ENCODE measurements around the gene SHC2.
"Not testable (repeated sequence)": the region's sequence is repeated elsewhere in the genome, so short reads cannot be mapped to it uniquely, and the experiment has no call there.

SHC2 gene

DNA sequence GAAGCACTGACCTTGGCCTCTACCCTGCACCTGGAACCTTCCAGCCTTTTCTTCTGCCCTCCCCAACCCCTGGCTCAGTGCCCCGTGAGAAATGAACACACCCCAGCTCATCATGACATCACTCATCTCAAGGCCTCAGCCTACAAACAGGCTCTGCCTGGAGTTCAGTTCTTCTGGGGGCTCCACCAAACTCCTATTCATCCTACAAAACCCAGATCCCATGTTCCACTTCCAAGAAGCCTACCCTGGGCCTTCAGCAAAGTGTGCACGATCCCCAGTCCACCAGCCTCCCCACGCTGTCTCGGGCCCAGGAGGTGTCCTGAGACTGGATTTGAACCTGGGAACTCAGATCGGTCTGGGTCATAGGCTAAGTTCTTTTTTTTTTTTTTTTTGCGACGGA, 9.0 kb upstream of the SHC2 start:
- no peak for DNase-seq (ENCODE audit: low read depth)

- DNase-seq (ENCODE audit: low read depth) = no peak
These were observed 7.9 kb upstream of the SHC2 start for GRCh38 chr19:468587-469256.

DNA sequence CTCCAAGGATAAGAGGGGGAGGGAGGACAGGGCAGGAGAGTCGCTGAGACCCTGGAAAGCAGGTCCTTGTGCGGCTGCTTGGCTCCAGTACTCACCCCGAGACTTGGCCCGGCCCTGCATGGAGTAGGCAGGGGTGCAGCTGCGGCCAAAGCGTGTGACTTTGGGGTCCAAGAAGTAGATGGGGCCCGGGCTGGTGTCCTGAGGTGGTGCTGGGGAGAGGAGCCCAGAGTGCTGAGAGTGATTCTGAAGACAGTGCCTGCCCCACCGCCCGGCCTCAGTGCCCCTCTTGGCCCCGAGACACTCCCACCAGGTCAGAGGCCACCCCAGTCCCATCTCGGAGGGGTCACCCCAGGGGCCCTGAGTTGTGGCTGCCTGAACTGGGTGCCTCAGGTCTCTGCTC, 6.7 kb upstream of the SHC2 start:
- DNase-seq (ENCODE audit: low read depth) = no peak

GRCh38 chr19:465056-465816, 4.4 kb upstream of the SHC2 start:
- no peak for DNase-seq (ENCODE audit: low read depth)

GRCh38 chr19:464208-464545, 3.3 kb upstream of the SHC2 start:
- DNase-seq (ENCODE audit: low read depth) = no peak

DNA sequence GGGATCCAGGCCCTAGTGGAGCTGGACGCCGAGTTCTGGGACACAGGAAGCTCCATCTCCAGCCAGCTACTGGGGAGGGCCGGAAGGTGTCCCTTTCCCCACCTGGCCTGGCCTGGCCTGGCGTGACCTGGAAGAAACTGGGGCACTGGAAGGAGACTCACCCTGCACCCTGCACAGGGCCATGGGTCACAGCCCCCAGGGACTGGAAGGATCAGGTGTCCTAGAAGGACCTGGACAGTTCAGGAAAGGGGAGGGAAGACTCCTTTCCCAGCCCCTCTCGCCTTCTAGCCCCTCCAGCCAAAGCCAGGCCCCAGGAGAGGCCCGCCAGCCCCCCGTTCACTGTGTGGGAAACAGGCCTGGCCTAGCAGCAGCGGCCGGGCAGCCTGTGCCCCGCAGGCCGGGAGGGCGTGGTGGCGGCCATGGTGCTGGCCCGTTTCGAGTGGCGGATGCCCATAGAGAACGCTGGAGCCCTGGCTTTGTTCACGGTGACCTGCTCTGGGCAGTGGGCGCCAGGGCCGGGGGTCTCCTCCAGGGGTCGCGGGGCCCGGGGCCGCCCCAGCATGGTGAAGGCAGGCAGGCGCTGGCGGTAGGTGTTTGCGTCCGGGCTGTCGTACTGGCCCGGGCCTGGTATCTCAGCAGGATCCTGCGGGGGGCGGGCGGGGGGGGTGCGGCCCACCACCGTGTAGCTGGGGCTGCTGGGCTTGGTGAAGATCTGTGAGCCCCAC, 2.8 kb upstream of the SHC2 start:
- DNase-seq (ENCODE audit: low read depth) = no peak

DNA sequence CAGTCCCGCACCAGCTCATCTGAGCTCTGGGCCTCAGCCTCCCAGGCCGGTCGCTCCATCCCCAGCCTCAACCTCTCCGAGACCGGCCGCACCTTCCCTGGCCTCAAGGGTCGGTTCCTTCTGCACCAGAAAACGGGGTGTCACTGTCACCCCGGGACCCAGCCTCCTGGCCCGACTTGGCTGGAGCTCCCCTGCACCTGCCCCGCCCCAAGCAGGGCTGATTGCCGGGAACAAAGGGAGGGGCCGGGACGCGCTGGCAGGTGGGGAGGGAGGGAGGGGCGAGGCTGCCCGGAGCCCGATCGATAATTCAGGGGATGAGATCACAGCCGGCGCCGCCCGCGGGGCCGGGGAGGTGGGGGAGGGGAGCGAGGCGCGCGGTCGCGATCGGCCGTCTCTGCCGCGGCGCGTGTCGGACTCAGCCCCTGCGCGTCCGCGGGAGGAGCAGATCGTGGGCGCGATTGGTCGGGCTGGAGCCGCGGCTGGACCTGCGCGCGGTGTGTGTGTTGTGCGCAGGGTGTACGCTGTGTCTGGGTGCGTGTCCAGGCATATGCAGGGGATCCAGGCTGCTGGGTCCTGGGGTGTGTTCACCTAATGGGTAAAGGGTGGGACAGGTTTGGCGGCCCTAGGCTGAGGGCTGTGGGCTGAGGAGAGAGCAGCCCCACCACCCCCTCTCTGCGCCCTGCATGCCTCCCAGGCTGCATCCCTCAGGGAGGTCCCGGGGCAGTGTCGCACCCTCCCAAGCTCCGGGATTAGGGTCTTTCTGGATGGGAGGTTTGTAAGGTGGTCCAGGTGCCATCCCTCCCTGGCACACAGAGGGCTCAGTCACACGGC, 1.1 kb upstream of the SHC2 start:
- no peak for DNase-seq (ENCODE audit: low read depth)

- peak; percentile 37 for DNase-seq (ENCODE audit: low read depth)
These were observed 915 bp downstream of the SHC2 start for GRCh38 chr19:459724-460511.

DNA sequence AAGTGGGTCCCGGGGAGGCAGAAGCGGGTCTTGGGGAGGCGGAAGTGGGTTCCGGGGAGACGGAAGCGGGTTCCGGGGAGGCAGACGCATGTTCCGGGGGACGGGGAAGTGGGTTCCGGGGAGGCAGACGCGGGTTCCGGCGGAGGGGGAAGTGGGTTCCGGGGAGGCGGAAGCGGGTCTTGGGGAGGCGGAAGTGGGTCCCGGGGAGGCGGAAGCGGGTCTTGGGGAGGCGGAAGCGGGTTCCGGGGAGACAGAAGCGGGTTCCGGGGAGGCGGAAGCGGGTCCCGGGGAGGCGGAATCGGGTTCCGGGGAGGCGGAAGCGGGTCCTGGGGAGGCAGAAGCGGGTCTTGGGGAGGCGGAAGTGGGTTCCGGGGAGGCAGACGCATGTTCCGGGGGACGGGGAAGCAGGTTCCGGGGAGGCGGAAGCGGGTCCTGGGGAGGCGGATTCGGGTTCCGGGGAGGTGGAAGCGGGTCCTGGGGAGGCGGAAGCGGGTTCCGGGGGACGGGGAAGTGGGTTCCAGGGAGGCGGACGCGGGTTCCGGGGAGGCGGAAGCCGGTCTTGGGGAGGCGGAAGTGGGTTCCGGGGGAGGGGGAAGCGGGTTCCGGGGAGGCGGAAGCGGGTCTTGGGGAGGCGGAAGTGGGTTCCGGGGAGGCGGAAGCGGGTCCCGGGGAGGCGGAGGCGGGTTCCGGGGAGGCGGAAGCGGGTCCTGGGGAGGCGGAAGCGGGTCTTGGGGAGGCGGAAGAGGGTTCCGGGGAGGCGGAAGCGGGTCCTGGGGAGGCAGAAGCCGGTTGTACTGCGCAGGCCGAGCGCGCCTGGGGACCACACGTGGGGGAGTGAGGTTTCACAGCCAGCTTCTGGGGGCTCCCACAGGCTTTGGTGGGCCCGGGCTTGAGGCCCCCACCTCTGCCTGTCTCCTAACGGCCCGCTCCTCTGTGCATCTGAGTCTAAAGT, 2.5 kb downstream of the SHC2 start:
- DNase-seq (ENCODE audit: low read depth) = no peak

DNA sequence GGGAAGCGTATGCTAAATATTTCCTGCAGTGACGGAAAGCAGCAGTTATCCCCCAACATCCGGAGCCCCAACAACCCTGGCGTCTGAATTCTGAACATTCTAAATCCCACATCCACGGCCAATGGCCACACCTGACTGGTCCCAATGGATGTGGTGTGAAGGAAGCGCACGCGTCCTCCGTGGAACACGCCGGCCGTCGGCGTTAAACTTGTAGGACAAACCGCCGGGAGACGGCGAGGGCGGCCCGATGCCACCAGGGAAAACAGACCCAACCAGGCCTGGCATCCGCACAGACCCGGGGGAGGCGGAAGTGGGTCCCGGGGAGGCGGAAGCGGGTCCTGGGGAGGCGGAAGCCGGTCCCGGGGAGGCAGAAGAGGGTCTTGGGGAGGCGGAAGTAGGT, 3.2 kb downstream of the SHC2 start:
- DNase-seq (ENCODE audit: low read depth) = no peak

DNA sequence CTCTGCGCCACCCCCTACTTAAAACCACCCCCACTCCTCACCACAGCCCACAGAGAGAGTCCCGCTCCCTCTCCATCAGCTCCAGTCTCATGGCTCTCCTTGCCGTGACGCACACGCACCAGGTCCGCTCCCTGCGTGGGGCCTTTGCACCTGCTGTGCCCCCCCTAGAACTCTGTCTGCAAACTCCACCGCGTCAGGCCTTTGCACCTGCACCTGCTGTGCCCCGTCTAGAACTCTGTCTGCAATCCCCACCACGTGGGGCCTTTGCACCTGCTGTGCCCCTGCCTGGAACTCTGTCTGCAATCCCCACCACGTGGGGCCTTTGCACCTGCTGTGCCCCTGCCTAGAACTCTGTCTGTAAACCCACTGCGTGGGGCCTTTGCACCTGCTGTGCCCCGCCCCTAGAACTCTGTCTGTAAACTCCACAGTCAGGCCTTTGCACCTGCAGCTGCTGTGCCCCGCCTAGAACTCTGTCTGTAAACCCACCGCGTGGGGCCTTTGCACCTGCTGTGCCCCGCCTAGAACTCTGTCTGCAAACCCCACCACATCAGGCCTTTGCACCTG, 4.2 kb downstream of the SHC2 start:
- no peak for DNase-seq (ENCODE audit: low read depth)

DNA sequence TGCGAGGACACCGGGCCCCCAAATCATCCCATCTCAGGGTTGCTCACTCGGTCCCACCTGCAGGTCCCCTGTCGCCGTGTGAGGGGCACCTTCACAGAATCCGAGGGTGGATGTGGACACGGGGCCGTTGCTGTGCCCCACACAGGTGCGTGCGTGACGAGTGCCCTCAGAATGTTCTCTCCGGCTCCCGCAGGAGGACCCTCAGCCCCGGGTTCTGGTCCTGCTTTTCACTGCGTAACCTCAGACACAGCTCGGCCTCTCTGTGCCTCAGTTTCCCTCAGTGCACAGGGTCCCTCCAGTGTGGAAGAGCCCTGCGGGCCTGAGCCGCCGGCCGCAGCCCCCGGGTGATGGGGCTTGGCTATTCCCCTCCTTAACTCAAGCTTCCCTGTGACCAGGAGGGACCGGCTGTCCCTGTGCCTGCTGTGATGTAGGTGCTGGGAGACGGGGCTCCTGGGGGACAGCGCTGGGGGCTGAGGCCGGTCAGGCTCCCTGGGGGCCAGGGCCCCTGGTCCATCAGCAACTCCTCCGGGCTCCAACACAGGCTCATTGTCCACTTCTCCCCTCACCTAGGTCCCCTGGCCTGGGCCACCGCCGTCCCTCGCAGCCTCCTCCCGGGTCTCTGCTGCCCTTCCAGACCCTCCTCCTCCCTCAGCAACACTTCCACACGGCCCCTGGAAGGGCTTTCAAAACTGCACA, 4.8 kb downstream of the SHC2 start:
- DNase-seq (ENCODE audit: low read depth) = no peak

DNA sequence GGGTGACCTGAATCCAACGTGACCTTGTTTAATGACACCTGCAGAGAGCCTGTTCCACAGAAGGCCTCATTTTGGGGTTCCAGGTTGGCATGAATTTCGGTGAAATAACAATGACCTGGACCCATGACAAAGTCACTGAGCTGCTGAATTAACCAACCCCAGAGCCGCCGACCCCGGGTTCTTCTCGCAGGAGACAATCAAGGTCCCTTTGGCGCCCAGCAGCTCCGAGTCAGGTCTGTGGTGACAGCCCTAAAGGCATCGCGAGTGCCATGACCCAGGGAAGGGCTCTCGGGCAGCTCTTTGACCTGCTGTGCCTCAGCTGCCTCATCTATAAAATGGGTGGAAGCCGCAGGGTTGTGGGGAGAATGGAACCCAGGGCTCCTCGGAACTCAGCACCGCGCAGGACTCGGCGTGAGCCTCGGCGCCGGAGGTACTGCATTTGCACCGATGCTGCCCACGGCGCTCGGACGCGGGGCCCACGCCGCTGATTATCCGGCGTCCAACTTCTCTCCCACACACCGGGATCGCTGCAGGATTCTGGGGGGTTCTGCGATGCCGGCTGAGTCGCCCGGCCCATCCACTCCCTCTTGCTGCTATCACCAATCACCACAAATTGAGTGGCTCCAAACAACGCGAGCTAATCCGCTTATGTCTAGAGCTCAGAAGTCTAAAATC, 5.7 kb downstream of the SHC2 start:
- DNase-seq (ENCODE audit: low read depth) = no peak

GRCh38 chr19:453606-454005, 7.2 kb downstream of the SHC2 start:
- no peak for DNase-seq (ENCODE audit: low read depth)

GRCh38 chr19:452829-453228, 8.0 kb downstream of the SHC2 start:
- DNase-seq (ENCODE audit: low read depth) = no peak

- DNase-seq (ENCODE audit: low read depth) = not testable (repeated sequence)
These were observed 9.8 kb downstream of the SHC2 start for GRCh38 chr19:450912-451481.

DNA sequence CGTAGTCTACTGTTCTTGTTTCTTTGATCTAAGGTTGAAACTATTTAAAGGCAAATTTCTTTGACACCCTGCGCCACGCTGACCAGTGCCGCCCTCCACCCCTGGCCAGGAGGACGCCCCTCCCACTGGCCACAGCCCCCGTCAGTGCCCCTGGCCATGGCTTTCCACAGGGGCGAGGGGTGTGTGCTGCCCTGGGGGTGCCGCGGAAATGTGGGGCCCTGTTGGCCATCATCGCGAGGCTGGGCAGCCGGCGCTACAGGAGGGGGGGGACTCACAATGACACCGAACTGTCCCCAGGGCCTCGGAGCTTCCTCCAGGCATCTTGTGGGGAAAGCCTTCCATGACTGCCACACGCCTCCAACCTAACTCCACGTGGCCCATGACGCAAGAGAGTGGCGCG, 10.9 kb downstream of the SHC2 start:
- no peak for DNase-seq (ENCODE audit: low read depth)

GRCh38 chr19:447816-448560, 12.8 kb downstream of the SHC2 start:
- DNase-seq (ENCODE audit: low read depth) = no peak

All from EH (cell line).